ENCODE results near the gene SEMA4D.

Gene SEMA4D

DNA sequence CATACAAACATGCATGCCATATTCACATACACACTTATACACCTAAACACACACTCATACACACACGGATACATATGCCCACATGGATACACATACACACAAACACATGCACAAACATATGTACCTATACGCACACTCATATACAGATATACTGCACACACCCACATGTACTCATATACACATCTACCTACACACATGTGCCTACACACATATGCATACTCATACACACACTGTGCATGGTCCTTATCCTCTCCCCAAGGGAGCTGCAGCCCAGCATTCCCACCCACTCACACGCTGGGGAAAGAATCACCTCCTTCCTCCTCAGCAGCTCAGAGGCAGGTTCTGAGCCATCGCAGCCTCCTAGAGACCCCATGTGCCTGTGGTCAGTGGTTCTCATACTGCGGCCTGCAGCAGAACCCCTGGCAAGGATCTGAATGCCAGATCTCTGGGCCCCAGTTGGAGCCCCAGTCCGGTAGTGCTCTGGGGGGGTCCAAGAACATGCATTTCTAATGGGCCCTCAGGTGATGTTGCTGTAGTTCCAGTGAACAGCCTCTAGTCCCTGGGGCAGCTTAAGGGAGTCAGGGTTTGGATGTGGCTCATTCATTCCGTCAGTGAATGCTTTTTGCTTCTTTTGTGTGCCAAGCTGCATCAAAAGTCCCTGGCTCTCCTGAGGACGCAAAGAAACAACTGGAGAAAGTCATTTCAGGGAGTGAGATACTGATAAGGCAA lies 39.0 kb downstream of the SEMA4D start:
- in situ Hi-C loops (cut with MboI; ENCODE audit: low sequenced_read_pairs, unreplicated experiment), result no loop called here
- no peak for DNase-seq (ENCODE audit: low spot score)
- TF ChIP-seq, protein P1, sequence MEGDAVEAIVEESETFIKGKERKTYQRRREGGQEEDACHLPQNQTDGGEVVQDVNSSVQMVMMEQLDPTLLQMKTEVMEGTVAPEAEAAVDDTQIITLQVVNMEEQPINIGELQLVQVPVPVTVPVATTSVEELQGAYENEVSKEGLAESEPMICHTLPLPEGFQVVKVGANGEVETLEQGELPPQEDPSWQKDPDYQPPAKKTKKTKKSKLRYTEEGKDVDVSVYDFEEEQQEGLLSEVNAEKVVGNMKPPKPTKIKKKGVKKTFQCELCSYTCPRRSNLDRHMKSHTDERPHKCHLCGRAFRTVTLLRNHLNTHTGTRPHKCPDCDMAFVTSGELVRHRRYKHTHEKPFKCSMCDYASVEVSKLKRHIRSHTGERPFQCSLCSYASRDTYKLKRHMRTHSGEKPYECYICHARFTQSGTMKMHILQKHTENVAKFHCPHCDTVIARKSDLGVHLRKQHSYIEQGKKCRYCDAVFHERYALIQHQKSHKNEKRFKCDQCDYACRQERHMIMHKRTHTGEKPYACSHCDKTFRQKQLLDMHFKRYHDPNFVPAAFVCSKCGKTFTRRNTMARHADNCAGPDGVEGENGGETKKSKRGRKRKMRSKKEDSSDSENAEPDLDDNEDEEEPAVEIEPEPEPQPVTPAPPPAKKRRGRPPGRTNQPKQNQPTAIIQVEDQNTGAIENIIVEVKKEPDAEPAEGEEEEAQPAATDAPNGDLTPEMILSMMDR (IDR thresholded peaks at IDR 0.05; ENCODE audit: borderline replicate concordance, control extremely low read depth, extremely low read depth, insufficient read depth, missing control alignments), result no peak

DNA sequence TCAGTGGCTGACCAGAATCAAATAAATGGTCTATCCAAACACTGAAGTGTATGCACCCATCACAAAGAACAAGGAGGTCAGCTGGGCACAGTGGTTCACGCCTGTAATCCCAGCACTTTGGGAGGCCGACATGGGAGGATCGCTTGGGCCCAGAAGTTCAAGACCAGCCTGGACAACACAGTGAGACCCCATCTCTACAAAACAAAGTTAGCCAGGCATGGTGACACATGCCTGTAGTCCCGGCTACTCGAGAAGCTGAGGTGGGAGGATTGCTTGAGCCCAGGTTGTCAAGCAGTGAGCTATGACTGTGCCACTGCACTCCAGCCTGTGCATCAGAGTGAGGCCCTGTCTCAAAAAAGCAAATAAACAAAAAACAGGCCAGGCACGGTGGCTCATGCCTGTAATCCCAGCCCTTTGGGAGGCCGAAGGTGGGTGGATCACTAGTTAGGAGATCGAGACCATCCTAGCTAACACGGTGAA lies 40.5 kb downstream of the SEMA4D start:
- TF ChIP-seq, protein P1 (IDR thresholded peaks at IDR 0.05; ENCODE audit: borderline replicate concordance, control extremely low read depth, extremely low read depth, insufficient read depth, missing control alignments), result no peak
- no peak for DNase-seq (ENCODE audit: low spot score)
- in situ Hi-C loops (cut with MboI; ENCODE audit: low sequenced_read_pairs, unreplicated experiment), result no loop called here

DNA sequence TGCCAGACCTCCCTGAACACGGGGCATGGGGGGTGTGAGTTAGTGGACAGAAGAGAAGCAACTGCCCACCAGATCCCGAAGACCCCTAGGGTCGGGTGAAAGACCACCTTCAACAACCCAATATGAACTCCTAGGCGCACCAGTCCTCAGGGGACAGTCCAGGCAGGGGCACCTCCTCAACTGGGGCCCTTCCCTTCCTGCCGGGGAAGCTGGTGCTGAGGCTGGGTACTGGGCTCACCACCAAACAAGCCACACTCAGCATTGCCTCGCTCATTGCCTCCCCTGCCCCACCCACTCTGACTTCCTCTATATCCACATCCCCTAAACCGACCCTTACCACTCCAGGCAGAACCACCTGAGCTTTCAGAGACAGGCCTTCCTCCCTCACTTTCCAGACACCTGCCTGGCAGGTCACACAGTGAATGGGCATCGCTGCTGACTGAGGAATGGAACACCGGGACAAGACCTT lies 42.5 kb downstream of the SEMA4D start:
- in situ Hi-C loops (cut with MboI; ENCODE audit: low sequenced_read_pairs, unreplicated experiment), result no loop called here
- TF ChIP-seq, protein P1 (IDR thresholded peaks at IDR 0.05; ENCODE audit: borderline replicate concordance, control extremely low read depth, extremely low read depth, insufficient read depth, missing control alignments), result no peak
- no peak for DNase-seq (ENCODE audit: low spot score)

DNA sequence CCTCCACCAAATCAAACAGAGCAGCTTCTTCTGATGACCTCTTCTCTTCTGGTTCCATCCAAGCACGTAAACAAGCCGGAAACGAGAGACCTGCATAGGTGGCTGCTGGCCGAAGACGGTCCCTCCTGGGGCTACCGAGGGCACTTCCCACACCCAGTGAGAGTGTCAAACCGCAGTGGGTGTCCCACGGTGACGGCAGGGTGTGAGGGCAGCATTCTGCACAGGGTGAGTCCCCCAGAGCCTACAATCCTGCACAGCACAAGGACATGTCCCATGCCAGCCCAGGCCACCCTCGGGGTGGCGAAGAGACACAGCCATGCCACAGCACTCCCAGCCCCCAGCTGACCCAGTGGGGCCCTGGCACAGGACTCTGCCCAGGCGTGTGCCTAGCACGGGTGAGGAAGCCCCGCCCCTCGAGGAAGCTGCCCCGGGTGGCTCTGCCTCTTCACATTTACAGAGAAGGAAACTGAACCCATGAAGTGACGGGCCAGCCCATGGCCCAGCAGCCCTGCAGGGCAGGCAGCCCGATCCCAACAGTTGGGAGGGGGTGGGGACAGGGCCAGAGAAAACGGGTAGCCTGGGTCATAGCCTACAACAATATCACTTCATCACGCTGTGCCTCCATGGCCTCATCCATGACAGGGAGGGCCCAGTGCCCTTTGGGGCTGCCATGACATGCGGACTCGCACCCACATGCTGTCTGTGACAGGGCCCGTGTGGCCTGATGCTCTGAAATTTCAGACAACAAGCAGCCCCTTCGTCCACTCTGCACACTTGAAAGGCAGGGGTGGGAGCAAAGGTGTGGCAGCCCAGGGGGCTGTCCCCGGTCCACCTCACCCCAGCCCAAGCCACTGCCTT lies 43.2 kb downstream of the SEMA4D start:
- DNase-seq (ENCODE audit: low spot score), result no peak
- in situ Hi-C loops (cut with MboI; ENCODE audit: low sequenced_read_pairs, unreplicated experiment), result no loop called here
- TF ChIP-seq, protein P1 (IDR thresholded peaks at IDR 0.05; ENCODE audit: borderline replicate concordance, control extremely low read depth, extremely low read depth, insufficient read depth, missing control alignments), result no peak

DNA sequence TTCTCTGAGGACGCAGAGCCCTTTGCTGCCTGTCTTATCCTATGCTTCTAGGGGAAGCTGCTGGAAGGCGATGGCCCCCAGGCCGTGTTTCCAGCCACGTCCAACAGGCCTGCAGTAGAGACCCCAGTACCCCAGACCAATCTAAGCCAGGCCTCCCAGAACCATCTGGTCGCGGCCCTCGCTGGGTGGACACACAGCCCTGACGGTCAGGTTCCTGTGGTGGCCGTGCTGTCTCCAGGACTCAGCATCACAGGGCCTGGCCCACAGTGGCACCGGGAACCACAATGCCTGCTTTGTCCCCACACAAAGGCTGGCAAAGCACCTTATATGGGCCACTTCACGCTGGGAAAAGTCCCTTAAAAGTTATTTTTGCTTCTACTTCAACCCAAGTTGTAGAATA lies 44.5 kb downstream of the SEMA4D start:
- no peak for DNase-seq (ENCODE audit: low spot score)
- in situ Hi-C loops (cut with MboI; ENCODE audit: low sequenced_read_pairs, unreplicated experiment), result no loop called here
- TF ChIP-seq, protein P1 (IDR thresholded peaks at IDR 0.05; ENCODE audit: borderline replicate concordance, control extremely low read depth, extremely low read depth, insufficient read depth, missing control alignments), result no peak

DNA sequence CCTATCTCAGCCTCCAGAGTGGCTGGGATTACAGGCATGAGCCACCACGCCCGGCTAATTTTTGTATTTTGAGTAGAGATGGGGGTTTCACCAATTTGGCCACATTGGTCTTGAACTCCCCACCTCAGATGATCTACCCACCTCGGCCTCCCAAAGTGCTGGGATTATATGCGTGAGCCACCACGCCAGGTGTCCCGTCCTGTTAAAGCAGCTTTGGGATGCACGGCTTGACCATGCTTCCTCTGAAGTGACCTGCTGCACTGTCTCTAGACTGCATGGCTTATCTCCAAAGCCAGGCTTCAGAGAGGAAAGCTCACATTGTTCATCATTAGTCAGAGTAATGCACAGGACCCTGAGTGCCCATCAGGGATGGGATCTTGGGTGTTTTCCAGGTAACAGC lies 45.4 kb downstream of the SEMA4D start:
- in situ Hi-C loops (cut with MboI; ENCODE audit: low sequenced_read_pairs, unreplicated experiment), result no loop called here
- TF ChIP-seq, protein P1 (IDR thresholded peaks at IDR 0.05; ENCODE audit: borderline replicate concordance, control extremely low read depth, extremely low read depth, insufficient read depth, missing control alignments), result no peak

More for the DNA sequence above, 45.4 kb downstream of the SEMA4D start:
- no peak for DNase-seq (ENCODE audit: low spot score)
